Ovary (tissue), 9 donors: ENCODE measurements around the gene CSGALNACT2. TPM values are rescaled to one million over a fixed set of nuclear protein-coding genes. Genes with fewer than 3 reads are reported as not detected.

Experiments used
- DNase-seq, 5 donors: peaks; one replicate each; pipeline ENCODE4 v3.0.0-alpha.2; 2019 to 2020
- H3K27ac ChIP-seq, 2 donors: fragments of 200-600 bp; one replicate each; pipeline versions ENCODE4 v1.5.1 to v1.8.0; 2019 to 2022
- H3K27me3 ChIP-seq: fragments of 200-600 bp; one replicate; pipeline ENCODE4 v1.8.0; 2022
- H3K36me3 ChIP-seq: fragments of 200-600 bp; sonication (generic); one replicate; pipeline ENCODE4 v1.5.1; 2019
- H3K4me1 ChIP-seq: one replicate; pipeline ENCODE4 v1.8.1; 2013; ENCODE audit warnings: mild to moderate bottlenecking, moderate library complexity; ENCODE audit not compliant: insufficient read depth
- H3K4me3 ChIP-seq: fragments of 200-600 bp; sonication (generic); one replicate; pipeline ENCODE4 v1.5.1; 2017
- H3K9me3 ChIP-seq, 2 donors: fragments of 200-600 bp in 1 of 2; sonication (generic) in 1 of 2; one replicate each; pipeline versions ENCODE4 v1.5.1 to v1.8.1; 2013 to 2019; ENCODE audit warnings: mild to moderate bottlenecking in 1 of 2, moderate library complexity in 1 of 2
- CTCF ChIP-seq, 3 donors: fragments of 450-650 bp in 2 of 3; fragments of 200-600 bp in 1 of 3; IDR thresholded peaks; one replicate each; pipeline versions ENCODE4 v1.5.1 to v1.8.0; 2016 to 2022; ENCODE audit warnings: antibody characterized with exemption in 3 of 3, mild to moderate bottlenecking in 1 of 3
- EP300 ChIP-seq: sonication (generic); formaldehyde crosslinking; IDR thresholded peaks from one replicate; pipeline ENCODE4 v1.6.1; 2017; ENCODE audit warnings: antibody characterized with exemption
- POLR2A ChIP-seq: fragments of 450-650 bp; IDR thresholded peaks from one replicate; pipeline ENCODE4 v1.6.1; 2017; ENCODE audit warnings: antibody characterized with exemption, mild to moderate bottlenecking, moderate library complexity
- WGBS, 3 donors: extraction: QIAGEN DNeasy Blood & Tissue Kit in 1 of 3; methylation state at CpG; one replicate each; pipeline versions ENCODE4 v1.1.5 to v1.1.7; 2013 to 2017; 5-methylcytosine and 5-hydroxymethylcytosine counted together
- intact Hi-C, 4 donors: fragments of 100-400 bp; cut with DNase I; formaldehyde crosslinking; loops; one replicate each; pipeline versions ENCODE4 v1.11.0 to v1.15.1; 2022 to 2023
- polyA plus RNA-seq, 2 donors: library from polyadenylated mRNA; stranded (reverse); fragments of 200-250 nt in 1 of 2; fragments of 350-450 nt in 1 of 2; fragmentation: Illumina TruSeq in 1 of 2; extraction: RNeasy Lipid Tissue Mini Kit (QIAGEN cat#74804) in 1 of 2; gene quantifications; one replicate each; pipeline ENCODE4 v1.2.3, GENCODE V29; 2013 to 2014
- total RNA-seq, 7 donors: library from RNA; depleted of rRNA in 2 of 7; stranded (reverse); fragments of >200 nt in 2 of 7; fragmentation: NEBNext Ultra II Directional in 3 of 7; extraction: Animal tissue kit (Norgen Biotek cat#: 25700) in 3 of 7; gene quantifications; one replicate each; pipeline versions ENCODE4 v1.1.0 to v1.2.4, GENCODE V29; 2016 to 2023
- donor health status: DM: no; HTN: no; CAD: no; lungs with moderate emphysema.
- donor health status: DM: no; HTN: no; CAD: no.
- donor health status: Bipolar disorder and iron deficiency.
- donor health status: DM: yes; HTN: yes; CAD: no.
- donor health status: DM: no; HTN: no; CAD: no.
- donor health status: DM: yes; HTN: yes; CAD: no.

CSGALNACT2 gene
- total and polyA plus RNA-seq, 9 donors = 14.8 to 27.2 (median 21.8) TPM

GRCh38 chr10:43210556-43210955, 72.3 kb downstream of the CSGALNACT2 start:
- H3K27me3 ChIP-seq = no peaks in the 10 kb centered on the region
- no peak overlapping the region for H3K27ac ChIP-seq
- H3K9me3 ChIP-seq = no peaks in the 10 kb centered on the region
- DNase-seq = peak in 1 of 5 donors; percentile 6
- no peaks in the 10 kb centered on the region for H3K4me1 ChIP-seq
- no peaks in the 10 kb centered on the region for H3K36me3 ChIP-seq
- intact Hi-C loops = no loop called here
- TF ChIP-seq POLR2A (no peak), CTCF (IDR thresholded peaks at IDR 0.05) (no peak), EP300 (no peak)
- no peak overlapping the region for H3K4me3 ChIP-seq
- WGBS, 3 donors = 60 to 86% (median 65%) methylated on average over 6 of the region's 6 CpGs

DNA sequence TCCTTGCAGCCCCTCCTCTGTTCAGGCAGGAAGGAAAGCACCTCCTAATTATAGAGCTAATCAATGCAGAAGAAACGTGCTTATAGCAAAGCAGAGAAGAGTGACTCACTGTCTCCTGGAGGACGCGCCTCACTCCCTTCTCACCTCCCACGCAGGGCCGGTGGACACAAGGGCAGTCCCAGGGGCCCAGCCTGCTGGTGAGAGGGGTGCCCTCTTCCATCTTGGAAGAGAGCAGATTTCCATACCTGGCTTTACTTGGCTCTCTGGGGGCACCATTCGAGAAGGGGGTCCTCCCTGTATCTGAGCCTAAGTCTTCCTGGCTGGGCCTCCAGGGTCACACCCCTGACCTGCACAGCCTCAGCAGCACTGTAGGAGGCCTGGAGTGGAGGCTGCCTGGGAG, 72.8 kb downstream of the CSGALNACT2 start:
- Histone ChIP-seq H3K36me3 (no peaks in the 10 kb centered on the region), H3K4me1 (no peaks in the 10 kb centered on the region), H3K9me3 (no peaks in the 10 kb centered on the region), H3K27me3 (no peaks in the 10 kb centered on the region), H3K4me3 (no peak overlapping the region), H3K27ac (no peak overlapping the region)
- TF ChIP-seq POLR2A (no peak), EP300 (no peak), CTCF (IDR thresholded peaks at IDR 0.05) (no peak)
- WGBS, 3 donors = 34 to 51% (median 39%) methylated on average over 6 of the region's 6 CpGs
- no peak for DNase-seq
- intact Hi-C loops = no loop called here

GRCh38 chr10:43211431-43212042, 73.3 kb downstream of the CSGALNACT2 start:
- peak in 1 of 5 donors; percentile 3 for DNase-seq
- Histone ChIP-seq H3K4me1 (no peaks in the 10 kb centered on the region), H3K9me3 (no peaks in the 10 kb centered on the region), H3K36me3 (no peaks in the 10 kb centered on the region), H3K27me3 (no peaks in the 10 kb centered on the region), H3K27ac (no peak overlapping the region), H3K4me3 (no peak overlapping the region)
- intact Hi-C loops = no loop called here
- WGBS, 3 donors = 79 to 83% (median 81%) methylated on average over 8 of the region's 8 CpGs
- TF ChIP-seq CTCF (IDR thresholded peaks at IDR 0.05) = no peak
- no peak for TF ChIP-seq POLR2A
- TF ChIP-seq EP300 = no peak

DNA sequence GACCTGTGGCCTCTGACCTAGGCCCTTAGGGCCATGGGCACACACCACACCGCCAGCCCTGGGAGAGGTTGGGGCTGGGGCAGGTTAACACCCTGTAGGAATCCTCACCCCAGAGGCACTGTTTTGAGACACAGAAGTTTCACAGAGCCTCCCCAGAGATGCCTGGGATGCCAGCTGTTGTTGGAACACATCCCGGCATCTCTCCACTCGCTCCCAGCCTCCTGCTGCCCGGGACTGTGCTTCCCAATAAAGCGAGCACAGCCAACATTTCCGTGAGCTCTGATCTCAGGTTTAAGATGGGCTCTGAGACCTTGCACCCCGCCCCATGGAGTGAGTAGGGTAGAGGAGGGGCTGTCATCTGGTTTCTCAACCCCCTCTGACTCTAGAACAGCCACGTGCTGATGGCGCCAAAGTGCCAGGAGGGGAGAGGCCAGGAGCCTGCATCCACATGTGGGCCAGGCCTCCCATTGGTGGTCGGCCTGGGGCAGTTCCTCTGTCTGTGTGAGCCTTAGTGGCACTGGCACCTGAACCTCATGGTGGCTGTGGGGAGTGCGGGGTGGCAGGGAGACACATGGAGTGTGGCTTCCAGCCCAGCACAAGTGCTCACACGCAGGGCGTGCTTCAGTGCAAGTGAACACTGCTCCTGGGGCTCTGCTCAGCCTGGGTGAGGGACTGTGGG, 73.9 kb downstream of the CSGALNACT2 start:
- WGBS, 3 donors = 62 to 75% (median 63%) methylated on average over 13 of the region's 13 CpGs
- TF ChIP-seq CTCF (IDR thresholded peaks at IDR 0.05) (no peak), POLR2A (no peak), EP300 (no peak)
- no peak for DNase-seq
- intact Hi-C loops = no loop called here
- H3K9me3 ChIP-seq = no peaks in the 10 kb centered on the region
- no peaks in the 10 kb centered on the region for H3K4me1 ChIP-seq
- no peak overlapping the region for H3K27ac ChIP-seq
- no peaks in the 10 kb centered on the region for H3K27me3 ChIP-seq
- no peaks in the 10 kb centered on the region for H3K36me3 ChIP-seq
- no peak overlapping the region for H3K4me3 ChIP-seq
